ENCODE measurements around the gene SPOCK3. TPM values are rescaled to one million over a fixed set of nuclear protein-coding genes. Genes with fewer than 3 reads are reported as not detected.

SPOCK3 gene
- total and polyA plus RNA-seq, 10 of the 15 experiments (the other 5 are each of a cell fraction or from before 2014, with no cell fraction given) = 0.06 to 0.39 (median 0.09) TPM; not detected in 5

GRCh38 chr4:167233685-167234315 lies 494 bp downstream of the SPOCK3 start:
- RAD21 ChIA-PET (ENCODE audit: unreplicated experiment) = interaction anchor here (1.5 kb wide), 1 partner anchor 211 kb away, joined by 3 read pairs; no protein-coding TSS in a partner anchor
- H2AFZ ChIP-seq (ENCODE audit: control insufficient read depth, low read depth, low read length) = no peak overlapping the region
- DNase-seq (ENCODE audit: low read depth, low spot score) (no peak), FAIRE-seq (no peak), ATAC-seq (peak; percentile 92)
- H3K9ac ChIP-seq (ENCODE audit: control insufficient read depth, insufficient read depth, low read length) = no peak overlapping the region
- no TSS peak for BruUV-seq (replicated peaks)
- POLR2A ChIA-PET = no interaction called here
- SMC1A ChIA-PET (ENCODE audit: uncharacterized antibody, unreplicated experiment) = interaction anchor here (0.6 to 1.4 kb wide), 3 partner anchors 53 to 211 kb away, joined by 3 read pairs; no protein-coding TSS in a partner anchor
- peaks cover 4 to 10% of the 10 kb centered on the region in 2 experiments for H3K27me3 ChIP-seq (replicated peaks in 1 of 2; ENCODE audit: control insufficient read depth in 2 of 2, insufficient read depth in 2 of 2, low read length in 1 of 2)
- 3% methylated on average over 40 of the region's 40 CpGs for WGBS (ENCODE audit: insufficient coverage, insufficient replicate concordance, low lambda C conversion rate, missing lambda C conversion rate)
- intact Hi-C loops (cut with micrococcal nuclease; ENCODE audit: unreplicated experiment) (loop anchor here (5.0 kb wide), 1 partner anchor 211 kb away; no protein-coding TSS in a partner anchor), in situ Hi-C loops (cut with MboI) (no loop called here)
- H3K79me2 ChIP-seq (ENCODE audit: control insufficient read depth, insufficient read depth, low read length) = no peaks in the 10 kb centered on the region
- no peak overlapping the region for H3K27ac ChIP-seq (ENCODE audit: control insufficient read depth, insufficient read depth)
- peak; percentile 13 to 40; a peak in 2 of 4 replicates for TF ChIP-seq EP300 (IDR thresholded peaks at IDR 0.05; ENCODE audit: borderline replicate concordance in 1 of 2, control insufficient read depth in 1 of 2, low read depth in 2 of 2, low read length in 2 of 2)
- TF ChIP-seq BCL11A (IDR thresholded peaks at IDR 0.05; ENCODE audit: low read depth, low read length) = 0 out of 2 replicates have a peak, but pooled peaks have one; percentile 5
- TF ChIP-seq LARP7 (IDR thresholded peaks at IDR 0.05) = no peak
- TF ChIP-seq ZBED1 (IDR thresholded peaks at IDR 0.05; ENCODE audit: borderline replicate concordance) = no peak
- TF ChIP-seq NR2F1 (conservative IDR thresholded peaks at IDR 0.05) = 0 out of 2 replicates have a peak, but pooled peaks have one; percentile 14
- TF ChIP-seq SUZ12 (IDR thresholded peaks at IDR 0.05; ENCODE audit: unreplicated experiment) = peak; percentile 30
- peak; percentile 70 for TF ChIP-seq RUNX3 (IDR thresholded peaks at IDR 0.05; ENCODE audit: low read length)
- TF ChIP-seq DPF2 (IDR thresholded peaks at IDR 0.05) = 0 out of 2 replicates have a peak, but pooled peaks have one; percentile 41
- 0 out of 2 replicates have a peak, but pooled peaks have one; percentile 49 for TF ChIP-seq PAX5 (IDR thresholded peaks at IDR 0.05; ENCODE audit: borderline replicate concordance, low read depth, low read length)
- peak; percentile 44; the same call in 1 of the 2 replicates for TF ChIP-seq TCF12 (IDR thresholded peaks at IDR 0.05; ENCODE audit: low read depth, low read length)
- TF ChIP-seq IKZF1 (conservative IDR thresholded peaks at IDR 0.05) = peak; percentile 50
- no peak for TF ChIP-seq POU2F2 (IDR thresholded peaks at IDR 0.05; ENCODE audit: borderline replicate concordance, low read depth, low read length)
- TF ChIP-seq MXI1 (IDR thresholded peaks at IDR 0.05; ENCODE audit: low read depth, low read length) = no peak
- no peaks in the 10 kb centered on the region for H3K4me1 ChIP-seq (ENCODE audit: control insufficient read depth, insufficient read depth, low read length)
- no peaks in the 10 kb centered on the region for H3K36me3 ChIP-seq (ENCODE audit: control insufficient read depth in 2 of 2, insufficient read depth in 2 of 2, low read length in 1 of 2)
- CTCF ChIA-PET = no interaction called here
- H3K9me3 ChIP-seq (replicated peaks; ENCODE audit: control insufficient read depth, insufficient read depth, low read length) = no peaks in the 10 kb centered on the region; the same call in 2 of the 3 replicates
- no peak overlapping the region; the same call in 1 of the 2 replicates for H3K4me3 ChIP-seq
- H3K4me2 ChIP-seq (ENCODE audit: control insufficient read depth, insufficient read depth) = peak overlapping the region; percentile 67
- H4K20me1 ChIP-seq (ENCODE audit: control insufficient read depth, insufficient read depth) = no peaks in the 10 kb centered on the region

All from GM12878 (cell line).